ENCODE data around the gene CALML3. TPM values are rescaled to one million over a fixed set of nuclear protein-coding genes. Genes with fewer than 3 reads are reported as not detected.

Gene CALML3
- total and polyA plus RNA-seq, 2 donors (not counting 1 experiment from before 2014, with no cell fraction given): not detected

DNA sequence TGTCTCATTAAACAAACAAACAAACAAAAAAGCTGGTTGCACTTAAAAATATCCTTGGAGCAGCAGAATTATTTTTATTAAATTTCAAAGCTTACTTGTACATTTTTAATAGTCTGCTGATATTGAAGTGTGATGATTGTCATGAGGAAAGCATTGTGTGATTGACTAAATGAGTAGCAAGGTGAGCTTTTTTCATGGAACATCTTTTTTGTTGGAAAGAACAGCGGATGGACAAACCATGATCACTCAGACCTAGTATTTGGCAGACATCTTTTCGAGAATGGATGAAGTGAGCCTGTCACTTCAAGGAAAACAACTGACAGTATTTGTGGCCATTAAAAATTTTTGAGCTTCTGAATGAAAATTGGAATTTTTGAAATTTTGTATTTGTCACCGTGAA is 5.7 kb upstream of the CALML3 start:
- no peak overlapping the region for H3K9ac ChIP-seq (ENCODE audit: low read length)
- Mint-ChIP-seq H3K27me3 (peaks cover 15% of the 10 kb centered on the region), H3K4me1 (no peaks in the 10 kb centered on the region), H3K9me3 (ENCODE audit: insufficient read depth) (no peaks in the 10 kb centered on the region), H3K27ac (no peak overlapping the region), H3K4me3 (no peak overlapping the region)
- H3K4me2 ChIP-seq (replicated peaks; ENCODE audit: low read depth, low read length, poor library complexity, severe bottlenecking): no peak overlapping the region
- H3K79me2 ChIP-seq (ENCODE audit: control insufficient read depth, insufficient read depth, low read length): no peaks in the 10 kb centered on the region
- H3K4me1 ChIP-seq (ENCODE audit: control insufficient read depth in 2 of 2, insufficient read depth in 2 of 2, low read length in 2 of 2): no peaks in the 10 kb centered on the region
- no peaks in the 10 kb centered on the region for H3K9me3 ChIP-seq (ENCODE audit: control extremely low read depth in 1 of 3, control insufficient read depth in 2 of 3, insufficient read depth in 1 of 3, low read length in 2 of 3)
- ATAC-seq (ENCODE audit: low read depth) (no peak), DNase-seq (no peak)
- H2AFZ ChIP-seq (ENCODE audit: insufficient read depth, low read depth, low read length, poor library complexity, severe bottlenecking): no peak overlapping the region
- ChIA-PET CTCF (interaction anchor here (0.6 to 1.1 kb wide), 2 partner anchors 84 to 104 kb away, joined by 3 to 4 read pairs; no protein-coding TSS in a partner anchor), POLR2A (no interaction called here)
- H3K27ac ChIP-seq (ENCODE audit: low read length in 2 of 2): no peak overlapping the region
- WGBS (ENCODE audit: insufficient coverage): 85% methylated on average over 2 of the region's 3 CpGs
- H3K36me3 ChIP-seq (replicated peaks in 1 of 2; ENCODE audit: control extremely low read depth in 1 of 2, control insufficient read depth in 1 of 2, extremely low read depth in 1 of 2, insufficient read depth in 2 of 2, low read length in 1 of 2): no peaks in the 10 kb centered on the region
- intact Hi-C loops (cut with micrococcal nuclease): no loop called here
- H3K4me3 ChIP-seq (ENCODE audit: control extremely low read depth in 1 of 5, extremely low read depth in 1 of 5, insufficient read depth in 1 of 5, low read depth in 2 of 5, low read length in 4 of 5): no peak overlapping the region
- TF ChIP-seq EZH2 (IDR thresholded peaks at IDR 0.05; ENCODE audit: borderline replicate concordance, insufficient read depth, low read depth, low read length, poor library complexity, severe bottlenecking): no peak
- no peak for TF ChIP-seq CTCF (IDR thresholded peaks at IDR 0.05)
- H4K20me1 ChIP-seq (ENCODE audit: control insufficient read depth, insufficient read depth, low read length, poor library complexity, severe bottlenecking): no peaks in the 10 kb centered on the region
- peaks cover 0 to 2% (median 0%) of the 10 kb centered on the region in 4 experiments for H3K27me3 ChIP-seq (replicated peaks in 1 of 4; ENCODE audit: control extremely low read depth in 1 of 4, control insufficient read depth in 3 of 4, insufficient read depth in 4 of 4, low read length in 3 of 4)

DNA sequence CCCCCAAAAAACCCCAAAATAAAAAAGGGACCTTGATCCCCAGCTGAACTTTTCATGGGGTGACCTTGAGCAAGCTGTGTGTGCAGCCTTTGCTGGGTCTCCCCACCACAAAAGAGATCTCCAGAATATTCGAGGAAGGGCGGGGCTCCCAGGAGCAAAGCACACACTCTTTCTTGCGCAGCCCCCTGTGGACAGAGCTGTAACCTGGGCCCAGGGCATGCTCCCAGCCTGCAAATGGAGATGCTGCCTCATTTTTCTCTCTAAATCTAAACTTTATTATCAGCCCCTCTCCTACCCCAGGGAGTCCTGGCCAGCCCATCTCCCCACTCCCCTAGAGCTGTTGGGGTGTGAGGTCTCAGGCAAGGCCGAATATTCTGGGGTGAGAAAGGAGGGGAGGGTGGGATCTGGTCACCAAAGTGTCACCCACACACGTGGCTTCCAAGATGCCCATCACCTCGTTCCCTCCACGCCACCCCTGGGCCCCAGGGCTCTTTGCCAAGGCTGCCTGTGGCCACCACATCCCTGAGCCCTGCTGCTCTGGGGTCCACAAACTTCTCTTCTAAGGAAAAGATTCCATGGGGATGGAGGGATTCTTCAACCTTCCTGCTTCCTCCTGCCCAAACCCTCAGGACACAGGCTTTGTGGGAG is 1.7 kb upstream of the CALML3 start:
- POLR2A ChIA-PET: no interaction called here
- no peaks in the 10 kb centered on the region for H3K36me3 ChIP-seq (replicated peaks in 1 of 2; ENCODE audit: control extremely low read depth in 1 of 2, control insufficient read depth in 1 of 2, extremely low read depth in 1 of 2, insufficient read depth in 2 of 2, low read length in 1 of 2)
- H3K27ac ChIP-seq (ENCODE audit: low read length in 2 of 2): no peak overlapping the region
- H3K9me3 ChIP-seq (ENCODE audit: control extremely low read depth in 1 of 3, control insufficient read depth in 2 of 3, insufficient read depth in 1 of 3, low read length in 2 of 3): no peaks in the 10 kb centered on the region
- no peaks in the 10 kb centered on the region for H4K20me1 ChIP-seq (ENCODE audit: control insufficient read depth, insufficient read depth, low read length, poor library complexity, severe bottlenecking)
- no peak overlapping the region for H3K4me2 ChIP-seq (replicated peaks; ENCODE audit: low read depth, low read length, poor library complexity, severe bottlenecking)
- H3K27ac Mint-ChIP-seq: no peak overlapping the region
- CTCF ChIA-PET: no interaction called here
- TF ChIP-seq CTCF (IDR thresholded peaks at IDR 0.05): no peak
- TF ChIP-seq EZH2 (IDR thresholded peaks at IDR 0.05; ENCODE audit: borderline replicate concordance, insufficient read depth, low read depth, low read length, poor library complexity, severe bottlenecking): no peak
- H3K4me3 ChIP-seq (ENCODE audit: control extremely low read depth in 1 of 5, extremely low read depth in 1 of 5, insufficient read depth in 1 of 5, low read depth in 2 of 5, low read length in 4 of 5): no peak overlapping the region
- no peaks in the 10 kb centered on the region for H3K79me2 ChIP-seq (ENCODE audit: control insufficient read depth, insufficient read depth, low read length)
- no peaks in the 10 kb centered on the region for H3K9me3 Mint-ChIP-seq (ENCODE audit: insufficient read depth)
- DNase-seq (no peak), ATAC-seq (ENCODE audit: low read depth) (no peak)
- 73% methylated on average over 3 of the region's 7 CpGs for WGBS (ENCODE audit: insufficient coverage)
- no peak overlapping the region for H3K4me3 Mint-ChIP-seq
- no peak overlapping the region for H3K9ac ChIP-seq (ENCODE audit: low read length)
- peaks cover 13% of the 10 kb centered on the region for H3K27me3 Mint-ChIP-seq
- H3K27me3 ChIP-seq (replicated peaks in 1 of 4; ENCODE audit: control extremely low read depth in 1 of 4, control insufficient read depth in 3 of 4, insufficient read depth in 4 of 4, low read length in 3 of 4): no peaks in the 10 kb centered on the region
- H3K4me1 ChIP-seq (ENCODE audit: control insufficient read depth in 2 of 2, insufficient read depth in 2 of 2, low read length in 2 of 2): no peaks in the 10 kb centered on the region
- no peak overlapping the region for H2AFZ ChIP-seq (ENCODE audit: insufficient read depth, low read depth, low read length, poor library complexity, severe bottlenecking)
- intact Hi-C loops (cut with micrococcal nuclease): no loop called here
- H3K4me1 Mint-ChIP-seq: no peaks in the 10 kb centered on the region

Data from B cell (primary cell).